HG02885 (cell line): ENCODE measurements around the gene CAPN1.
"Not testable (repeated sequence)": the region's sequence is repeated elsewhere in the genome, so short reads cannot be mapped to it uniquely, and the experiment has no call there.

Experiments used
- ATAC-seq: cut with Tn5 transposase; IDR thresholded peaks from one replicate; pipeline ENCODE4 v1.9.1; 2021; ENCODE audit warnings: mild to moderate bottlenecking; ENCODE audit not compliant: unreplicated experiment, poor library complexity

The CAPN1 gene

GRCh38 chr11:65157336-65157735 is 24.4 kb upstream of the CAPN1 start:
- no peak for ATAC-seq

- ATAC-seq, result no peak
Measured at GRCh38 chr11:65159012-65159411, 22.7 kb upstream of the CAPN1 start.

GRCh38 chr11:65160643-65161042 is 21.1 kb upstream of the CAPN1 start:
- ATAC-seq, result no peak

GRCh38 chr11:65163684-65164083 is 18.0 kb upstream of the CAPN1 start:
- ATAC-seq, result no peak

GRCh38 chr11:65165410-65166317 is 16.1 kb upstream of the CAPN1 start:
- ATAC-seq, result no peak

- no peak for ATAC-seq
Measured at GRCh38 chr11:65166893-65167292, 14.8 kb upstream of the CAPN1 start.

- ATAC-seq, result no peak
Measured at GRCh38 chr11:65167656-65168055, 14.1 kb upstream of the CAPN1 start.

- no peak for ATAC-seq
Measured at GRCh38 chr11:65169164-65169641, 12.5 kb upstream of the CAPN1 start.

GRCh38 chr11:65170058-65170534 is 11.6 kb upstream of the CAPN1 start, which contains the start of gene SPDYC:
SPDYC (plus strand) TSS chr11:65170233; CDS start chr11:65171358, 1,125 bp downstream.
- ATAC-seq, result no peak

GRCh38 chr11:65172600-65172999 is 9.1 kb upstream of the CAPN1 start:
- no peak for ATAC-seq

GRCh38 chr11:65174571-65175010 is 7.1 kb upstream of the CAPN1 start:
- not testable (repeated sequence) for ATAC-seq

GRCh38 chr11:65180877-65181568 is 705 bp upstream of the CAPN1 start:
- ATAC-seq, result peak; percentile 65

GRCh38 chr11:65182258-65183170 is 786 bp downstream of the CAPN1 start:
- ATAC-seq, result no peak

GRCh38 chr11:65183201-65183891 is 1.6 kb downstream of the CAPN1 start:
- ATAC-seq, result no peak

GRCh38 chr11:65184146-65184545 is 2.4 kb downstream of the CAPN1 start:
- no peak for ATAC-seq

GRCh38 chr11:65185171-65185570 is 3.4 kb downstream of the CAPN1 start:
- no peak for ATAC-seq

- ATAC-seq, result no peak
Measured at GRCh38 chr11:65185869-65186341, 4.2 kb downstream of the CAPN1 start.

- ATAC-seq, result no peak
Measured at GRCh38 chr11:65186701-65187100, 5.0 kb downstream of the CAPN1 start.

GRCh38 chr11:65187146-65187675 is 5.5 kb downstream of the CAPN1 start:
- ATAC-seq, result no peak
